Muscle layer of duodenum (tissue), 2 donors: ENCODE results near the gene GLT6D1.

Experiments used
- H3K27ac ChIP-seq: one replicate; pipeline ENCODE4 v1.7.0; 2013; ENCODE audit warnings: mild to moderate bottlenecking, low read length
- H3K27me3 ChIP-seq: one replicate; pipeline ENCODE4 v1.7.0; 2013; ENCODE audit warnings: low read depth, mild to moderate bottlenecking, control low read depth, low read length
- H3K36me3 ChIP-seq, 2 donors: one replicate each; pipeline ENCODE4 v1.7.0; 2013; ENCODE audit warnings: low read length in 2 of 2, control low read depth in 1 of 2, mild to moderate bottlenecking in 1 of 2; ENCODE audit not compliant: insufficient read depth in 2 of 2, control insufficient read depth in 1 of 2
- H3K4me1 ChIP-seq, 2 donors: one replicate each; pipeline ENCODE4 v1.7.0; 2013; ENCODE audit warnings: low read length in 2 of 2, mild to moderate bottlenecking in 2 of 2, control low read depth in 1 of 2, moderate library complexity in 1 of 2; ENCODE audit not compliant: insufficient read depth in 2 of 2, control insufficient read depth in 1 of 2
- H3K4me3 ChIP-seq, 2 donors: one replicate each; pipeline ENCODE4 v1.7.0; 2013; ENCODE audit warnings: low read length in 2 of 2, low read depth in 1 of 2, mild to moderate bottlenecking in 1 of 2
- H3K9me3 ChIP-seq, 2 donors: one replicate each; pipeline ENCODE4 v1.7.0; 2013; ENCODE audit warnings: low read length in 2 of 2, control low read depth in 1 of 2, mild to moderate bottlenecking in 1 of 2; ENCODE audit not compliant: control insufficient read depth in 1 of 2
- donor health status: healthy.

GLT6D1 gene

GRCh38 chr9:135611875-135612209, 27.5 kb downstream of the GLT6D1 start:
- H3K9me3 ChIP-seq: no peaks in the 10 kb centered on the region
- no peak overlapping the region for H3K4me3 ChIP-seq
- H3K4me1 ChIP-seq: no peaks in the 10 kb centered on the region
- no peaks in the 10 kb centered on the region for H3K36me3 ChIP-seq
- no peak overlapping the region for H3K27ac ChIP-seq
- no peaks in the 10 kb centered on the region for H3K27me3 ChIP-seq

DNA sequence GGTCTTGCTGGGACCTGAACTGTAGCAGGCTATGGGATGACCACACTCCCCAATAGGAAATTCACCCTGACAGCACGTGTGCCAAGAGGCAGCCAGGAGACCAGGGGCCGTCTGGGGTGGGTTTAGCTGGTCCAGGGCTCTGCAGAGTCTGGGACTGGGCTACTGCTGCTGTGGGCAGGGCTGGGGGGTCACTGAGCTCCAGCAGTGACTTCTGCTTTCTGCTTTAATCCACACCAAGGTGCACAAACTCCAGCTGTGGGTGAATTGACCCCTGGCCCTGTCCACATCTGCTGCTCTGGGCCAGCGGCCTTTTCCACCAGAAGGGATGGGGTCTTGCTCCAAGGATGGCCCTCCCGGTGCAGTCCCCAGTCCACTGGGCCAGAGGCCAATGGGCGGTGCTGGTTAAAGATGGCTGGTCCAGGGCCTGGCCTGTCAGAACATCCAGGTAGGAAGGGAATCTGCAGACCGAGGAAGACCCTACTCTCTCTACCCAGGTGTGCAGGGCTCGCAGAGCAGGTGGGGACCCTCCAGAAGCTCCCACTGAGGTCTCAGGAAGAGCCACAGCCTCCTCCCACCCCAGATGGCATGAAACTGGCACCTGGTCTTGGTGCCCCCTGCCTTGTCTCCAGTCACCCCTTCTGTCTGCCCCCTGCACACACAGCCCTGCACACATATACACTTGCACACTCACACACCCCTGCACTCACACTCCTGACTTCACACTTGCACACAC, 28.0 kb downstream of the GLT6D1 start:
- Histone ChIP-seq H3K27ac (no peak overlapping the region), H3K4me1 (no peaks in the 10 kb centered on the region), H3K27me3 (no peaks in the 10 kb centered on the region), H3K36me3 (no peaks in the 10 kb centered on the region), H3K9me3 (no peaks in the 10 kb centered on the region), H3K4me3 (no peak overlapping the region)

DNA sequence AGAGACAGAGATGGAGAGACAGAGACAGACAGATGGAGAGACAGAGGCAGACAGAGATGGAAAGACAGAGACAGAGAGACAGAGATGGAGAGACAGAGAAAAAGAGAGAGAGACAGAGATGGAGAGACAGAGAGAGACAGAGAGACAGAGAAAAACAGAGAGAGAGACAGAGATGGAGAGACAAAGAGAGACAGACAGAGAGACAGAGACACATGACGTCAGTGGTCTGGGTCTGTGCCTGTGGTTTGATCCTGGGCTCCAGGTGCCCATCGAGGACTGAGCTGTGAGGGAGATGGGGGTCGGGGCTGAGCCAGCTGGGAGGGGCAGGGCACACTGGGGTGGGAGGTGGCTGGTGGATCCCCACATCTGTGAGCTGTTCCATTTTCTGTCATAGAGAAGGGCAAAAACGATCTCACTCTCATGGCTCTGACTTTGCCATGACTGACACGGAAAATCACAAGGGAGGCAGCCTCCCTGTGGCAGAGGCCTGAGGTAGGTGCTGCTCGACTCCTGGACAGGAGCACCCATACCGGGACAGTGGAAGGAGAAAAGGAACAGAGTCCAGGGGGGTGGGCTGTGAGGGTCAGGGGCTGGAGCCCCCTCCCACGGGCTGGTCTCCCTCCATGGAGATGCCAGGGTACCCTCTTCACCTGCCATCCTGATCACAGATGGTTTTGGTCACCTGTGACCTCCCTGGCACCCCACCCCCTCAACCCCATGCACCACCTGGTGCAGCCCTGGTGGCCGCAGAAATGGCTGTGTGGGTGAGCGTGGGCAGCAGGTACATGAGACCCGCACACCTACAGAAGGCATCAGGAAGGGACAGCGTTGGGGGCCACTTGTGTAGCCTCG, 28.8 kb downstream of the GLT6D1 start:
- Histone ChIP-seq H3K9me3 (no peaks in the 10 kb centered on the region), H3K4me1 (no peaks in the 10 kb centered on the region), H3K36me3 (no peaks in the 10 kb centered on the region), H3K4me3 (no peak overlapping the region), H3K27ac (no peak overlapping the region), H3K27me3 (no peaks in the 10 kb centered on the region)

DNA sequence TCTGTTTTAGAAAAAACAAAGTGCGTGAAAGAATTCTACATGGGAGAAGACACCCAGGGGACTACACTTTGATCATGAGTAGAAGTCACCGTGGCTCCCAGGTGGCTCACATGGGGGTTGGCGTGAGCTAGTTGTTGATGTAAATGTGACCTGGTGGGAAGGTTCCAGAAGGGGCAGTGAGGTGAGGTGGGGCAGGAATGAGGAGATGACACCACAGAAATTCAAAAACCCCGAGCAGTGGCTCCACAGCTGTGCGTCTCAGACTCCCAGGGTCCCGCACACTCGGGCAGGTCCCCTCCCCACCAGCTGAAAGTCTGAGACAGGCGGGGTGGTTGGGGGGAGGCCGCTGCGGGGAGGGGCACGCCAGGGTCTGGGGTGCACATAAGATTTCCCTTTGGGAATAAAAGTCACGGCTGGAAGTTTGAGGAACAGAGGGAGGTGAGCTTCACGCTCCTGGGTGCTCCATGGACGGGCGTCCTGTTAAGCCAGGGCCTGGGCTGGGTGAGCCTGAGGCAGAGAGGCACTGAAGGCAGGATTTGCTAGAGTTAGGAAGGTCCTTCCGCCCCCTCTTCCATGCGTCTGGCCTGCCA, 29.9 kb downstream of the GLT6D1 start:
- no peak overlapping the region for H3K4me3 ChIP-seq
- H3K4me1 ChIP-seq: no peaks in the 10 kb centered on the region
- no peaks in the 10 kb centered on the region for H3K36me3 ChIP-seq
- no peak overlapping the region for H3K27ac ChIP-seq
- H3K9me3 ChIP-seq: no peaks in the 10 kb centered on the region
- no peaks in the 10 kb centered on the region for H3K27me3 ChIP-seq

- Histone ChIP-seq H3K4me3 (no peak overlapping the region), H3K9me3 (no peaks in the 10 kb centered on the region), H3K27ac (no peak overlapping the region), H3K36me3 (no peaks in the 10 kb centered on the region), H3K4me1 (no peaks in the 10 kb centered on the region), H3K27me3 (no peaks in the 10 kb centered on the region)
These were observed 30.4 kb downstream of the GLT6D1 start for GRCh38 chr9:135608999-135609317.

DNA sequence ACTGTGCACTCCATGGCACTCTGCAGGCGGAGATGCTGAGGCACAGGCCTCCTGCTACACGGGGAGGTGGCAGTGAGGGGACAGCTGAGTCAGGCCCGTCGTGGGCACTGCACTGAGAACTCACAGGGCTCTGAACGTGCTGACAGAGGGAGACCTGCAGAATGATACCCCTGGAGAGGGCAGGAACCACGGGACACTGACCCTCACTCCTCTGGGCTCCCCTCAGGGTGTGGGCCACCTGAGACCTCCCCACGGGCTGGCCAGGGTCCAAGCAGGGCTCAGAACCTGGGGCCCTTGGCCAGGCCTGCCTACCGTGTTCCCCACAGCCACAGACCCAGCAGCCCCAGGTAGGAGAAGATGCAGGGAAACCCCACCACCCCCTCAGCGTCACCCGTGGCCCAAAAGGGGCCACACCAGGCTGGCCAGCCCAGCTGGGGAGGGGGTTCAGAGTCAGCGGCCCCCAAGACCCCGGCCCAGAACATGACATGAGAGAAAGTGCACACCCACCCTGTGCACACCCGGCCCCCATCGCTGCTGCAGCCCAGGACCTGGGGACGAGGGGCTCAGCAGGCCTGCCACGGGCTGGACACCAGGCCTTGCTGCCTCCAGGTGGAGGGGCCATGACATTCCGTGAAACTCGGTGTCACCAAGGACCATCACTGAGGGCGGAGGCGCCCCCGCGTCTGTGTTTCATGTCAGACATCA, 30.9 kb downstream of the GLT6D1 start:
- no peaks in the 10 kb centered on the region for H3K36me3 ChIP-seq
- no peaks in the 10 kb centered on the region for H3K27me3 ChIP-seq
- H3K4me1 ChIP-seq: no peaks in the 10 kb centered on the region

DNA sequence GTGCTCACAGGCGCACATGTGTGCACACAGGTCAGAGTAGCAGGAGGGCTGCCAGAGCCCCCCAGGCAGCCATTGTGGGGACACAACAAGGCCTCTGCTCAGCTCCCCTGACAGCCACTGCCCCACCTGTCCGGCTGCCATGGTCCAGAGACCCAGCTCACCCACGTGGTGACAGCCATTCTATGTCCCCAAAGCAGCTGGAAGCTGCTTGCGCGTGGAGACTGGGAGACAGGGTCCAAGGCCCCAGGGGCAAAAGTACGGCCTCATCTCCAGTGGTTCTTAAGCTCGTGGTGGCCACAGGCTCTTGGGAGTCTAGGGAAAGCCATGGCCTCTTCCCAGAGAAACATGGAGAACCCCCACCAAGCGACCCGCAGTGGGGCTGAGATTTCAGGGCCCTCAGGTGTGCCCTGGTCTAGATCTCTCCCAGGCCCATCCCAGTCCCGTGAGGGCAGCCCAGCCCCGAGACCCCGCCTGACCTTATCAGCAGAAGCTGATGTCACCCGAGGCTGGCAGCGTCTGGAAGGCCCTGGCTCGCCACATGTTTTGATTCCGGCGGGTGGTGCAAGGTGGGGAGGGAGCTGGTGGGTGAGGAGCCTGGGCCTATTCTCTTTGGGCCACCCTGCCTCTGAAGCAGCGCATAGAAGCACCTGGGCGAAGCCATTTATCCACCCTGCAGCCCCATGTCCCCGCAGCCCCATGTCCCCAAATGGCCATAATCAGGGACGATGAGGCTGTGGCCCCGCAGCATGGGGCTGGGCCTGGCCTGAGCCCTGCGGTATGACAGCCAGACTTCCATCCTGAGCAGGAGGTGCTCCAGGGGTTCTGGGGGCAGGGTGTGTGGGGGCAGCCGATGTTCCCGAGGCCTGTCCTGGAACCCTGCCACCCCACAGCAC, 31.7 kb downstream of the GLT6D1 start:
- no peaks in the 10 kb centered on the region for H3K4me1 ChIP-seq
- no peaks in the 10 kb centered on the region for H3K27me3 ChIP-seq
- H3K9me3 ChIP-seq: no peaks in the 10 kb centered on the region
- no peak overlapping the region for H3K27ac ChIP-seq
- H3K36me3 ChIP-seq: no peaks in the 10 kb centered on the region
- H3K4me3 ChIP-seq: no peak overlapping the region

More for the DNA sequence above, 30.9 kb downstream of the GLT6D1 start:
- H3K4me3 ChIP-seq: no peak overlapping the region
- no peak overlapping the region for H3K27ac ChIP-seq
- no peaks in the 10 kb centered on the region for H3K9me3 ChIP-seq

- Histone ChIP-seq H3K27ac (no peak overlapping the region), H3K9me3 (no peaks in the 10 kb centered on the region), H3K27me3 (no peaks in the 10 kb centered on the region), H3K4me3 (no peak overlapping the region), H3K36me3 (no peaks in the 10 kb centered on the region), H3K4me1 (no peaks in the 10 kb centered on the region)
These were observed 32.5 kb downstream of the GLT6D1 start for GRCh38 chr9:135606885-135607259.

DNA sequence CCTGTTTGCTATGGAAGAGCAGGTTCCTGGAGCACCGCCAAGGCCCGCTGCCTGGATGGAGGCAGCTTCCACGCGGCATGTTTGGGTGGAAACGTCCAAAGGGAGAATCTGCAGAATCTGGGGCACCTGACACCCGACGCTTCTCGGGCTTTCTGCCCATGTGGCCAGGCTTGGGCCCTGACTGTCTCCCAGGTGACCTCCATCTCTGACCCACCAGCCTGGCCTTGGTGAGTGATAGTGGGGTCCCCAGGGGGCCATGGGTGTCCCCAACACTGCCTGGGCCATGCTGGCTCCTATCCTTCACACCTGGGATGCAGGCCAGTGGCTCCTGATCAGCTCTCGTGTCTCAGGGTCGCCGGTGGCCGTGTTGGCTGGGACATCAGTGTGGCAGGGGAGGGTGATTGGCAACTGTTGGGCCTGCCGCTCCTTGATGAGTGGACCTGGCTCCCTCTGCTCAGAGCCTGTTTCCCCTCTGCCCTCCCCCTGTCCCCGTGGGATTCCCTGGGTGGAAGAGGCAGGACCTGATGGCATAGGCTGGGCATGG, 34.0 kb downstream of the GLT6D1 start:
- H3K27ac ChIP-seq: no peak overlapping the region
- H3K36me3 ChIP-seq: no peaks in the 10 kb centered on the region
- no peak overlapping the region for H3K4me3 ChIP-seq
- no peaks in the 10 kb centered on the region for H3K9me3 ChIP-seq
- no peaks in the 10 kb centered on the region for H3K4me1 ChIP-seq
- H3K27me3 ChIP-seq: no peaks in the 10 kb centered on the region

- no peaks in the 10 kb centered on the region for H3K9me3 ChIP-seq
- H3K36me3 ChIP-seq: no peaks in the 10 kb centered on the region
- no peaks in the 10 kb centered on the region for H3K4me1 ChIP-seq
- no peak overlapping the region for H3K4me3 ChIP-seq
- no peaks in the 10 kb centered on the region for H3K27me3 ChIP-seq
- no peak overlapping the region for H3K27ac ChIP-seq
These were observed 34.7 kb downstream of the GLT6D1 start for GRCh38 chr9:135604437-135605237.
